Hematopoietic multipotent progenitor cell treated with erythropoietin and hydrocortisone succinate and interleukin-3 and kit ligand, for 4 days (in vitro differentiated cells): Measurements from ENCODE around the gene STX1B.
"Not testable (repeated sequence)": the region's sequence is repeated elsewhere in the genome, so short reads cannot be mapped to it uniquely, and the experiment has no call there.

Experiments used
- DNase-seq: peaks from one replicate; pipeline ENCODE4 v3.0.0-alpha.2; 2015

Gene STX1B

GRCh38 chr16:30948667-30949649, 61.5 kb downstream of the STX1B start, which contains the start of gene ORAI3:
Gene ORAI3 (plus strand): TSS chr16:30949068. CDS start chr16:30949290, 222 bp downstream.
- peak; percentile 92 for DNase-seq

- peak; percentile 87 for DNase-seq
Measured at GRCh38 chr16:30947859-30948666, 62.4 kb downstream of the STX1B start.

GRCh38 chr16:30947541-30947858, 62.9 kb downstream of the STX1B start:
- DNase-seq = no peak

GRCh38 chr16:30946671-30947540, 63.5 kb downstream of the STX1B start:
- DNase-seq = no peak

GRCh38 chr16:30944352-30944751, 66.1 kb downstream of the STX1B start:
- DNase-seq = no peak

- no peak for DNase-seq
Measured at GRCh38 chr16:30942426-30942806, 68.0 kb downstream of the STX1B start.

- DNase-seq = peak; percentile 91
Measured at GRCh38 chr16:30941600-30942425, 68.6 kb downstream of the STX1B start.

GRCh38 chr16:30939571-30939970, 70.9 kb downstream of the STX1B start:
- not testable (repeated sequence) for DNase-seq
